CD4-positive, alpha-beta T cell treated with Interleukin-17A for 4 hours (primary cell): Measurements from ENCODE around the gene ARL8B.

Experiments
- DNase-seq: peaks from one replicate; pipeline ENCODE4 v3.0.0-alpha.2; 2020; ENCODE audit warnings: mixed read lengths

The ARL8B gene

GRCh38 chr3:5217824-5218595 lies 95.9 kb downstream of the ARL8B start:
- DNase-seq, result no peak

GRCh38 chr3:5218815-5219214 lies 96.7 kb downstream of the ARL8B start:
- no peak for DNase-seq

- DNase-seq, result no peak
Measured at GRCh38 chr3:5219216-5219615, 97.1 kb downstream of the ARL8B start.

- DNase-seq, result no peak
Measured at GRCh38 chr3:5220193-5220592, 98.1 kb downstream of the ARL8B start.

- DNase-seq, result no peak
Measured at GRCh38 chr3:5220667-5221431, 98.8 kb downstream of the ARL8B start.

GRCh38 chr3:5221701-5222100 lies 99.6 kb downstream of the ARL8B start:
- no peak for DNase-seq

- DNase-seq, result no peak
Measured at GRCh38 chr3:5222283-5223005, 100.4 kb downstream of the ARL8B start.

- no peak for DNase-seq
Measured at GRCh38 chr3:5226783-5227182, 104.7 kb downstream of the ARL8B start.

- no peak for DNase-seq
Measured at GRCh38 chr3:5227812-5228211, 105.7 kb downstream of the ARL8B start.

GRCh38 chr3:5229414-5229813 lies 107.3 kb downstream of the ARL8B start:
- no peak for DNase-seq
